GM18505 (cell line): Measurements from ENCODE around the gene SMAD7.
A peak's percentile ranks its signal among the peaks of the same experiment; 100 is the strongest.

Experiments
- ATAC-seq: cut with Tn5 transposase; IDR thresholded peaks from one replicate; pipeline ENCODE4 v1.9.1; 2021; ENCODE audit not compliant: unreplicated experiment
- POLR2A ChIP-seq: IDR thresholded peaks from 4 replicates; pipeline ENCODE4 v1.6.1; 2011; ENCODE audit warnings: borderline replicate concordance; ENCODE audit not compliant: insufficient read depth, insufficient read length; ENCODE audit errors: extremely low read depth

The SMAD7 gene

DNA sequence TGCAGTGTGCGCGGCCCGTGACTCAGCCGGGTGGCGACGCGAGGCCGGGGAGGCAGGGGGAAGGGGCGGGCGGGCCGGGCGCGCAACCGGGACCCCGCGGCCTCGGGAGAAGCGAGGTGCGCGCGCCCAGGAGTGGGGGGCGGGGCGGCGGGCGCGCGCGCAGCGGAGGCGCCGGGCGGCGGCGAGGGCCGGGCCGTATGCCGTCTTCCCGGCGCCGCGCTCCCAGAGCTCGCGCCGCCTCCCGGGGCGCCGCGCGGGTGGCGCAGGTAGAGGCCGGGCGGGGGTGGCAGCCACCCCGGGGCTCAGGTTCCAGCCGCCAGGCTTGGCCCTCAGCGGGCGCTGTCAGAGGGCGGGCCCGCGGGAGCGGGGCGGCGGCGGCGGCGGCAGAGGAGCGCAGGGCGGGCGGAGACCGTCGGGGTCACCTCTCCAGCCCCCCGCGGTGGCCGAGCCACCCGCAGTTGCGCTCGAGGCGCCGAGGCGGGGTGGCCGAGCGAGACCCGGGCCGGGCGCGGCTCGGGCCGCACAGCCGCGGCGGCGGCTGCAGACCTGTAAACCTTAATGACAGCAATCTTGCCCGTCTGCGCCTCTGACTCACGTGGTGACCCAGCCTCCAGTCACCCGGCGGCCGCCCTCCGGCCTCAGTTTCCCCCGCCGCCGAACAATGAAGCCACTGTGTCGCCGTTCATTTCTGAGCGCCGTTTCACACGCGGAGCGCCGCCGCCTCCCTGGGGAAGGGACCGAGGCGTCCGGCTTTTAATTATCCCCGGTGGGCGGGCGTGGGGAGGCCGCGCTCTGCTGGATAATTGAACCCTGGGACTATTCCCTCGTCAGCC, 25.3 kb upstream of the SMAD7 start:
- ATAC-seq, result peak; percentile 79
- no peak for TF ChIP-seq POLR2A

- no peak for TF ChIP-seq POLR2A
- ATAC-seq, result no peak
Observed at GRCh38 chr18:48975120-48975816, 24.5 kb upstream of the SMAD7 start.

- no peak for ATAC-seq
- no peak for TF ChIP-seq POLR2A
Observed at GRCh38 chr18:48974304-48975119, 23.7 kb upstream of the SMAD7 start.

DNA sequence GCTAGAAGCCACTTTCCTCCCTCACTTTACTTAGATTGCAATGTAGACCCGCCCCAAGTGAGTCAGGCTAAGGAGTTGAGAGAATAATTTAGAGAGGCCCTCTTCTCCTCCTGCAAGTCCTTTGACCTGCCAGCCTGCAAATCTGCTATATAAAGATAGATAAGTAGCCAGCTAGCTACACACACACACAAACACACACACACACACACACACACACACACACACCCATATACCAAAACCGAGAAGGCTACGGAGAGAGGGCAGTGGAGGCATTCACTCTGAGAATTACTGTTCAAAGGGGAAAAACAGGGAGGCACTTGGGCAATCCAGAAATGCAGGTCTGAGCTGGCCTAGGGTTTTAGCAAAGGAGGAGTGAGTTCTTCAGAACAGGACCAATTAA, 23.0 kb upstream of the SMAD7 start:
- TF ChIP-seq POLR2A, result no peak
- ATAC-seq, result no peak

GRCh38 chr18:48968412-48969215, 17.8 kb upstream of the SMAD7 start:
- ATAC-seq, result no peak

DNA sequence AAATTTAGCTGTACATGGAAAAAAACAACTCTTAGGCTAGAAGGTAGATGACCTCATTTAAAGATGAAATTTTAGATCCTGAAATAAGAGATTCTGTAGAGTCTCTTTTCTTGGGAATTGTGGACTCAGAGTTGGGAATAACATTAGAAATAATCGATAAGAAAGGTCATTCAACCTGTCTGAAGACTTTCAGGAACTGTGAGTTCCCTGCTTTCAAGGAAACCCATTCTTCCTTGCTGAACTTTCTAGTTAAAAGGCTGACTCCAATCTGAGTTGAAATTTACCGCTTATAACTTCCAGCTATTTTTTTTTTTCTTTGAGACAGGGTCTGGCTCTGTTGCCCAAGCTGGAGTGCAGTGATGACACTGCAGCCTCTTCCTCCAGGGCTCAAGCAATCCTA, 16.8 kb upstream of the SMAD7 start:
- TF ChIP-seq POLR2A, result no peak
- ATAC-seq, result no peak

More at GRCh38 chr18:48968412-48969215, 17.8 kb upstream of the SMAD7 start:
- TF ChIP-seq POLR2A, result no peak

GRCh38 chr18:48966523-48966922, 15.8 kb upstream of the SMAD7 start:
- TF ChIP-seq POLR2A, result no peak
- no peak for ATAC-seq

DNA sequence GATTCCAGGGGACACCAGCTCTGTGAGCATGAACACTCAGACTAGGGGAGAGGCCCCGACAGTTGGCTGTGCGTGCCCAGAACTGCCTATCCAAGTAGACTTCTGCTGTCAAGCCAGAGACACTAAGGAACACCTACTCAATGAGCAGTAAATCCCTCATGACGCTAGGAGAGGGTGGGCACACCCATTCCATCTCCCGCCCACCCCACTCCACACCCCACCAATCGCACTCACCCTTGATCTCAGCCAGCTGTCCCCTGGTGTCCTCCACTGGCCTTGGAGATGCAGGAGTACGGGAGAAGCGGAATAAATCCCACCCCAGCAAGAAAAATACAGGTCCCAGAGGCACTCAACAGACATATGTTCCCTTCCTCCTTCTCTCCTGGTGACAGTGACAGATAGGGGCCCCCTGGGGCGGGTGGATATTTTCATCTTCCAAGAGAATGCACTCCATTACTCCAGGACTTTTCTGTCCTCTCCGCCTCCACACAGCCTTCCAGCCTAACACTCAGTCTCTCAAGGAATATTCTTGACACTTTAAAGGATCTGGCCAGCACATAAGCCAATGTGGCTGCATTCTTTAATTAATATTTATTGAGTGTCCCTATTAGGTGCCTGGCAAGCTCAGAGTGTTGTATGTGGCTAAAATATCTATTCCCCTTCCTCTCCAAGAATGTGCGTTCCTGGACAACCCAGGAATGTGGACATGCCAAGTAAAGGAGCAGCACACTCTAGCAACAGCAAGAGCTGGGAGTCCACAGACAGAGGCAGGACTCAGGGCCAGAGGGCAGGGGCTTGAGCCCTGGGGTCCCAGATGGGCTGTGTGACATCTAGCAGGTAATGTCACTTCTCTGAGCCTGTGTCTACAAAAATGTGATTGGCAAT, 13.1 kb upstream of the SMAD7 start:
- ATAC-seq, result no peak

GRCh38 chr18:48962994-48963561, 12.3 kb upstream of the SMAD7 start:
- no peak for ATAC-seq
- no peak for TF ChIP-seq POLR2A

More for the DNA sequence above, 13.1 kb upstream of the SMAD7 start:
- TF ChIP-seq POLR2A, result no peak

DNA sequence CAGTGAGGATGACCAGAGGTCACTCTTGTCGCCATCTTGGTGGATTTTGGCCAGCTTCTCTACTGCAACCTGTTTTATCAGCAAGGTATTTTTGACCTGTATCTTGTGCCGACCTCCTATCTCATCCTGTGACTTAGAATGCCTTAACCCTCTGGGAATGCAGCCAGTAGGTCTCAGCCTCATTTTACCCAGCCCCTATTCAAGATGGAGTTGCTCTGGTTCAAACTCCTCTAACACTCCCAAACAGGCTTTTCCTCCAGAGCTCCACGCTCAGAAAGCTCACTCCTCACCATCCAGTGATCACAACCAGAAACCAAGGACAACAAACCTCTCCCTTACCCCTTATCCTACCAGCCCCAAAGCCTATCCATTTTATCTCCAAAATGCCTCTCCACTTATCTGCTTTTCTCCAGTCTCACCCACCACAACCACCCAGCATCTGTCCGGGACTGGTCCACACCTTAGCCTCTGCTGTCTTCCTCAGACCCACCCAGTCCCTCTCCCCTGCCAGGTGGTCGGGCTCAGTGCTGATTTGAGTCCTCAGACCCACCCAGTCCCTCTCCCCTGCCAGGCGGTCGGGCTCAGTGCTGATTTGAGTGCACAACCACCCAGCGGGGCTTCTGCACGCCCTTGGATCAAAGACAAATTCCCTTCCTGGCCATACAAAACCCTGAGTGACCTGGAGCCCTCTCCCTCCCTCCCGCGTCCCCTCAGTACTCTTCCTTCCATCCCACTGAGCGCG, 11.7 kb upstream of the SMAD7 start:
- no peak for ATAC-seq
- TF ChIP-seq POLR2A, result no peak

GRCh38 chr18:48961547-48961946, 10.8 kb upstream of the SMAD7 start:
- TF ChIP-seq POLR2A, result no peak
- no peak for ATAC-seq
